Body of pancreas (tissue), 4 donors: ENCODE data around the gene ST3GAL4.

Experiments
- POLR2A ChIP-seq, 3 donors: fragments of 450-650 bp; IDR thresholded peaks; one replicate each; pipeline ENCODE4 v1.6.1; 2016; ENCODE audit warnings: antibody characterized with exemption in 3 of 3, mild to moderate bottlenecking in 2 of 3
- TF ChIP-seq, protein P1 (sequence below), 7 experiments: fragments of 450-650 bp in 4 of 7; fragments of 200-600 bp in 3 of 7; sonication (generic) in 3 of 7; IDR thresholded peaks; one replicate each; pipeline ENCODE4 v1.5.1; 2016 to 2019; ENCODE audit warnings: antibody characterized with exemption in 7 of 7

GRCh38 chr11:126461096-126461440 is 105.6 kb downstream of the ST3GAL4 start:
- TF ChIP-seq, protein P1, sequence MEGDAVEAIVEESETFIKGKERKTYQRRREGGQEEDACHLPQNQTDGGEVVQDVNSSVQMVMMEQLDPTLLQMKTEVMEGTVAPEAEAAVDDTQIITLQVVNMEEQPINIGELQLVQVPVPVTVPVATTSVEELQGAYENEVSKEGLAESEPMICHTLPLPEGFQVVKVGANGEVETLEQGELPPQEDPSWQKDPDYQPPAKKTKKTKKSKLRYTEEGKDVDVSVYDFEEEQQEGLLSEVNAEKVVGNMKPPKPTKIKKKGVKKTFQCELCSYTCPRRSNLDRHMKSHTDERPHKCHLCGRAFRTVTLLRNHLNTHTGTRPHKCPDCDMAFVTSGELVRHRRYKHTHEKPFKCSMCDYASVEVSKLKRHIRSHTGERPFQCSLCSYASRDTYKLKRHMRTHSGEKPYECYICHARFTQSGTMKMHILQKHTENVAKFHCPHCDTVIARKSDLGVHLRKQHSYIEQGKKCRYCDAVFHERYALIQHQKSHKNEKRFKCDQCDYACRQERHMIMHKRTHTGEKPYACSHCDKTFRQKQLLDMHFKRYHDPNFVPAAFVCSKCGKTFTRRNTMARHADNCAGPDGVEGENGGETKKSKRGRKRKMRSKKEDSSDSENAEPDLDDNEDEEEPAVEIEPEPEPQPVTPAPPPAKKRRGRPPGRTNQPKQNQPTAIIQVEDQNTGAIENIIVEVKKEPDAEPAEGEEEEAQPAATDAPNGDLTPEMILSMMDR (IDR thresholded peaks at IDR 0.05): no peak
- no peak for TF ChIP-seq POLR2A (IDR thresholded peaks at IDR 0.05)
